Ishikawa (cell line): ENCODE data around the gene EIF4E3.

ENCODE experiments used
- CEBPB ChIP-seq: IDR thresholded peaks from 2 replicates; pipeline ENCODE4 v1.6.1; 2012
- CREB1 ChIP-seq: IDR thresholded peaks from 2 replicates; pipeline ENCODE4 v1.6.1; 2012; ENCODE audit warnings: low read depth
- EGR1 ChIP-seq: IDR thresholded peaks from 2 replicates; pipeline ENCODE4 v1.6.1; 2012
- EP300 ChIP-seq: IDR thresholded peaks from 2 replicates; pipeline ENCODE4 v1.6.1; 2012; ENCODE audit warnings: borderline replicate concordance
- FOXM1 ChIP-seq: IDR thresholded peaks from 2 replicates; pipeline ENCODE4 v1.6.1; 2012; ENCODE audit warnings: low read depth, borderline replicate concordance
- MAX ChIP-seq: IDR thresholded peaks from 2 replicates; pipeline ENCODE4 v1.6.1; 2012
- NFIC ChIP-seq: IDR thresholded peaks from 2 replicates; pipeline ENCODE4 v1.6.1; 2012
- RAD21 ChIP-seq: IDR thresholded peaks from 2 replicates; pipeline ENCODE4 v1.6.1; 2012; ENCODE audit warnings: low read depth
- REST ChIP-seq: IDR thresholded peaks from 2 replicates; pipeline ENCODE4 v1.6.1; 2012; ENCODE audit warnings: low read depth, mild to moderate bottlenecking
- TAF1 ChIP-seq: IDR thresholded peaks from 2 replicates; pipeline ENCODE4 v1.6.1; 2012; ENCODE audit warnings: low read depth, mild to moderate bottlenecking
- TCF12 ChIP-seq: IDR thresholded peaks from 2 replicates; pipeline ENCODE4 v1.6.1; 2012; ENCODE audit warnings: low read depth
- TEAD4 ChIP-seq: IDR thresholded peaks from 2 replicates; pipeline ENCODE4 v1.6.1; 2012
- YY1 ChIP-seq: IDR thresholded peaks from 2 replicates; pipeline ENCODE4 v1.6.1; 2012; ENCODE audit warnings: low read depth
- ZBTB7A ChIP-seq: IDR thresholded peaks from 2 replicates; pipeline ENCODE4 v1.6.1; 2012; ENCODE audit warnings: low read depth
- TF ChIP-seq, protein P1 (sequence below): IDR thresholded peaks from 2 replicates; pipeline ENCODE4 v1.6.1; 2012

Gene EIF4E3

DNA sequence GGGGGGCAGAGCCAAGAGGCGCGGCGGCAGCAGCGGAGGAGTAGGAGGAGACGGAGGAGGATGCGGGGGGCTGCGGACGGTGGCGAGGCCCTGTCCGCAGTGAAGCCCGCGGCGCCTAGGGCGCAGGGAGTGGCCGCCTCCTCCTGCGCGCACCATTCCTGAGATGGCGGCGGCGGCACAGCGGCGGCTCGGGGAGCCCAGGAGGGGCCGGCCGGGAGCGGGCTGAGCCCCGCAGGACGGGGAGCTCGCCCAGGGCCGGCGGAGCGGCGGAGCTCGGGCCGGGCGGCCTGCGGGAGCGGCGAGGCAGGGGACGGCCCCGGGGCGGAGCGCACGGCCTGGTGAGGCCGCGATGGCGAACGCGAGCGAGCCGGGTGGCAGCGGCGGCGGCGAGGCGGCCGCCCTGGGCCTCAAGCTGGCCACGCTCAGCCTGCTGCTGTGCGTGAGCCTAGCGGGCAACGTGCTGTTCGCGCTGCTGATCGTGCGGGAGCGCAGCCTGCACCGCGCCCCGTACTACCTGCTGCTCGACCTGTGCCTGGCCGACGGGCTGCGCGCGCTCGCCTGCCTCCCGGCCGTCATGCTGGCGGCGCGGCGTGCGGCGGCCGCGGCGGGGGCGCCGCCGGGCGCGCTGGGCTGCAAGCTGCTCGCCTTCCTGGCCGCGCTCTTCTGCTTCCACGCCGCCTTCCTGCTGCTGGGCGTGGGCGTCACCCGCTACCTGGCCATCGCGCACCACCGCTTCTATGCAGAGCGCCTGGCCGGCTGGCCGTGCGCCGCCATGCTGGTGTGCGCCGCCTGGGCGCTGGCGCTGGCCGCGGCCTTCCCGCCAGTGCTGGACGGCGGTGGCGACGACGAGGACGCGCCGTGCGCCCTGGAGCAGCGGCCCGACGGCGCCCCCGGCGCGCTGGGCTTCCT is 28.8 kb upstream of the EIF4E3 start, which contains the start of gene GPR27:
Gene GPR27, plus strand, starts transcription at position 155 of the 909 bp plus-strand sequence. Its CDS starts 195 bp downstream, at position 350.
- no peak for TF ChIP-seq TEAD4
- TF ChIP-seq RAD21 = no peak
- no peak for TF ChIP-seq TCF12
- peak; percentile 74 for TF ChIP-seq EGR1
- TF ChIP-seq YY1 = peak; percentile 72
- TF ChIP-seq, protein P1, sequence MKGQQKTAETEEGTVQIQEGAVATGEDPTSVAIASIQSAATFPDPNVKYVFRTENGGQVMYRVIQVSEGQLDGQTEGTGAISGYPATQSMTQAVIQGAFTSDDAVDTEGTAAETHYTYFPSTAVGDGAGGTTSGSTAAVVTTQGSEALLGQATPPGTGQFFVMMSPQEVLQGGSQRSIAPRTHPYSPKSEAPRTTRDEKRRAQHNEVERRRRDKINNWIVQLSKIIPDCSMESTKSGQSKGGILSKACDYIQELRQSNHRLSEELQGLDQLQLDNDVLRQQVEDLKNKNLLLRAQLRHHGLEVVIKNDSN = no peak
- no peak; the same call in 1 of the 2 replicates for TF ChIP-seq TAF1
- TF ChIP-seq ZBTB7A = no peak
- TF ChIP-seq FOXM1 = no peak
- TF ChIP-seq REST = no peak
- TF ChIP-seq CREB1 = no peak
- peak; percentile 72 for TF ChIP-seq MAX
- no peak for TF ChIP-seq EP300
- TF ChIP-seq CEBPB = no peak
- no peak for TF ChIP-seq NFIC

DNA sequence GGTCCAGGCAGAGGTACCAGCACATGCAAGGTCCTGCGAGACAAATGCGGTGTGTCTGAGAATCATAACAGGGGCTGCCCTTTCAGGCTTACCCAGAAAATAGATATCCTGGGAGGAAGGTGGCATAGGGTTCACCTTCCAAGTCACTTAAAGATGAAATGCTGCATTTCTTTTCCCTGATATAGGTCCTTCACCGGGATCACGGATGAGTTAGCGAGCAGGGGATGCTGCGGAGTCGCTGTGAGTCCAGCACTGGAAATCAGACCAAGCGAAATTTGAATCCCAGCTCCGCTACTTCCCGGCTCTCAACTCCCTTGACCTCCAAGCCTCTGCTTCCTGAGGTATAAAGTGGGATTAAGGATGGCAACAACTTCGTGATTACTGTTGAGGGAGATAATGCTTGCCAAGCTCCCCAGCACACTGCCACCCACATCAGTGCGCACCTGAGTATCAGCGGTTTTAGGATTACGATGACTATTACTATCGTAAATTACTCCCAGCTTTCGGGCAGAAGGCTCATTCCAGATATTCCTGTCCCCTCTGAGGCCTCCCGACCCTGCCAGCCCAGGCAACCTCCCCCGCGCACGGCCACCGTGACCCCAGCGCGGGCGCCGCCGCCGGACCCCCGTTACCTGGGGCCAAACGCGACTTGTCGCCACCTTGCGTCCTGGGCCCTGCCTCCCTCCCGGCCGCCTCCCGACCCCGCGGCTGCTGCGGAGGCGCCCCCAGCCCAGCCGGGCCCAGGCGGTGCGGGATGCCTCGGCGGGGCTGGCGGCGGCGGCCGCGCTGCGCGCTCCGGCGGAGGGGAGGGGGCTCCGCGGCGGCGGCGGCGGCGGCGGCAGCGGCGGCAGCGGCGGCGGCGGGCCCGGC is 27.9 kb upstream of the EIF4E3 start:
- TF ChIP-seq ZBTB7A = peak; percentile 46; the same call in 1 of the 2 replicates
- TF ChIP-seq, protein P1 = no peak

DNA sequence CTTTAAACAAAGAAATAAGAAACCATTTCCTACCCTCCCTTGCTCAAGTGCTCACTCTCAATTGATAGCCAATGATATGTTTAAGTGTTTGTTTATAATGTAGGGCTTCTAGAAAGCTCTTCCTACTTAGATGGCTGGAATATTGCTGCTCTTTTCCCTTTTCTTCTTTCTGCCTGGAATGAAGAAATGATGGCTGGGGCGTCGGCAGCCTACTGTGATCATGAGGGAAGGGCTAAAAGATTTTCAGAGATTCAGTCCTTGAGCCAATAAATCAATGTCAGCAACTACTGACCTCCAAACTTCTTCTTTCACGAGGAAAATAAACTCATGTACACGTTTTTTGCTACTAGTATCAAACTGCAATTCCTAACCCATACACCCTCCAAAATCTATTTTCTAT is 26.4 kb upstream of the EIF4E3 start:
- TF ChIP-seq REST (no peak), TEAD4 (no peak), MAX (no peak), RAD21 (no peak), EP300 (no peak), CREB1 (no peak), EGR1 (no peak), YY1 (no peak), TAF1 (no peak), CEBPB (no peak), FOXM1 (no peak), ZBTB7A (no peak), TCF12 (no peak), NFIC (no peak)
- TF ChIP-seq, protein P1 = no peak

DNA sequence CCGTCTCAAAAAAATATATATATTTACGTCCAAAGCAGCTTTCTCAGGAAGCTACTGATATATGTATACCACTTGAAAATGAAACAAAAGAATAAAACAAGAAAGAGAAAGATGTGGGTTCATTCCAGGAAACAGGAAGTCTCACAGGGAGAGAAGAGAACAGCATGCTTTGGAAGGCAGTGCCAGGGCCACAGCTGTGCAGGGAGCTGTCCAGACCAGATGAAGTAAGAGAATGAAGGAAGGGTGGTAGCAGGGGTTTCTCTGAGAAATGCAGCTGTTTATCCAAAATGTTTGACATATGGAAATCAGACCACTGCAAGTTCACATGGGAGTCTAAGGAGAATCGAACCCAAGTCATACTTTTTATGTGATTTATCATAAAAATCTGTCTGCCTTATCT is 19.5 kb upstream of the EIF4E3 start:
- no peak for TF ChIP-seq TAF1
- peak; percentile 32; the same call in 1 of the 2 replicates for TF ChIP-seq REST
